ENCODE data around the gene GANC. TPM values are rescaled to one million over a fixed set of nuclear protein-coding genes. Genes with fewer than 3 reads are reported as not detected.
"Not testable (repeated sequence)": the region's sequence is repeated elsewhere in the genome, so short reads cannot be mapped to it uniquely, and the experiment has no call there.

The GANC gene
- polyA plus RNA-seq, 2 of the 4 experiments (the other 2 are of a cell fraction), result 8.0 to 9.4 TPM

GRCh38 chr15:42314818-42315217 lies 41.8 kb downstream of the GANC start:
- ATAC-seq, result no peak
- ChIA-PET CTCF (interaction anchor here (1.4 kb wide), 1 partner anchor 14 kb away, joined by 3 read pairs; no protein-coding TSS in a partner anchor), POLR2A (no interaction called here)
- TF ChIP-seq GATA3 (IDR thresholded peaks at IDR 0.05; ENCODE audit: borderline replicate concordance) (no peak), ZSCAN20 (CRISPR knock-in tag; IDR thresholded peaks at IDR 0.05) (no peak)
- FAIRE-seq, result no peak
- Histone ChIP-seq H3K27ac (no peak overlapping the region), H3K9me3 (no peaks in the 10 kb centered on the region), H3K4me2 (no peak overlapping the region), H3K4me1 (no peaks in the 10 kb centered on the region), H3K4me3 (no peak overlapping the region)
- WGBS (ENCODE audit: missing lambda C conversion rate), result 89% methylated on average over 1 of the region's 1 CpG
- DNase-seq (ENCODE audit: low read depth in 1 of 2, low spot score in 1 of 2), result no peak

- no peak for DNase-seq (ENCODE audit: low read depth in 1 of 2, low spot score in 1 of 2)
- ChIA-PET CTCF (no interaction called here), POLR2A (no interaction called here)
- no peak for FAIRE-seq
- no peak overlapping the region for H3K27ac ChIP-seq
- no peak for ATAC-seq
- 42% methylated on average over 1 of the region's 1 CpG for WGBS (ENCODE audit: missing lambda C conversion rate)
- H3K4me2 ChIP-seq, result no peak overlapping the region
- H3K4me1 ChIP-seq, result no peaks in the 10 kb centered on the region
- no peak for TF ChIP-seq TFCP2L1 (CRISPR knock-in tag; IDR thresholded peaks at IDR 0.05)
- TF ChIP-seq NFE2L2 (conservative IDR thresholded peaks at IDR 0.05; ENCODE audit: low read length), result no peak
- TF ChIP-seq MAX (IDR thresholded peaks at IDR 0.05), result no peak
- TF ChIP-seq ZNF302 (CRISPR knock-in tag; IDR thresholded peaks at IDR 0.05), result no peak
- no peak for TF ChIP-seq POLR2A (IDR thresholded peaks at IDR 0.05; ENCODE audit: low read length)
- no peak for TF ChIP-seq EHMT2 (IDR thresholded peaks at IDR 0.05; ENCODE audit: low read depth)
- H3K4me3 ChIP-seq, result no peak overlapping the region
- H3K9me3 ChIP-seq, result no peaks in the 10 kb centered on the region
These were observed 42.5 kb downstream of the GANC start for GRCh38 chr15:42315521-42315920.

- not testable (repeated sequence) for FAIRE-seq
These were observed 43.3 kb downstream of the GANC start for GRCh38 chr15:42316282-42316805.

GRCh38 chr15:42319206-42319605 lies 46.2 kb downstream of the GANC start:
- no peak for DNase-seq (ENCODE audit: low read depth in 1 of 2, low spot score in 1 of 2)
- 91% methylated on average over 2 of the region's 2 CpGs for WGBS (ENCODE audit: missing lambda C conversion rate)
- Histone ChIP-seq H3K9me3 (no peaks in the 10 kb centered on the region), H3K4me3 (no peak overlapping the region), H3K4me2 (no peak overlapping the region), H3K27ac (no peak overlapping the region), H3K4me1 (no peaks in the 10 kb centered on the region; the same call in 2 of the 3 replicates)
- CTCF ChIA-PET, result no interaction called here
- POLR2A ChIA-PET, result no interaction called here
- ATAC-seq, result no peak
- FAIRE-seq, result no peak
- TF ChIP-seq PHF8 (IDR thresholded peaks at IDR 0.05; ENCODE audit: borderline replicate concordance, low read depth) (no peak), NR3C1 (IDR thresholded peaks at IDR 0.05) (no peak), FOXS1 (CRISPR knock-in tag; IDR thresholded peaks at IDR 0.05) (no peak), NFE2L2 (conservative IDR thresholded peaks at IDR 0.05; ENCODE audit: low read length) (no peak), NPAS2 (CRISPR knock-in tag; IDR thresholded peaks at IDR 0.05; ENCODE audit: borderline replicate concordance) (no peak), FOSL2 (IDR thresholded peaks at IDR 0.05) (no peak), FOSL2 (CRISPR knock-in tag; IDR thresholded peaks at IDR 0.05) (no peak)

More at GRCh38 chr15:42316282-42316805, 43.3 kb downstream of the GANC start:
- POLR2A ChIA-PET; H3K9me3 ChIP-seq; DNase-seq (ENCODE audit: low read depth in 1 of 2, low spot score in 1 of 2); ATAC-seq; H3K27ac ChIP-seq; CTCF ChIA-PET; H3K4me2 ChIP-seq; H3K4me3 ChIP-seq; H3K4me1 ChIP-seq: not testable (repeated sequence)
- WGBS (ENCODE audit: missing lambda C conversion rate), result 63% methylated on average over 11 of the region's 11 CpGs

- CTCF ChIA-PET, result interaction anchor here (0.6 kb wide), 1 partner anchor 238 kb away, joined by 3 read pairs; no protein-coding TSS in a partner anchor
- no peak overlapping the region for H3K4me2 ChIP-seq
These were observed 51.3 kb downstream of the GANC start for GRCh38 chr15:42324308-42324707.

GRCh38 chr15:42329161-42329560 lies 56.2 kb downstream of the GANC start:
- H3K4me2 ChIP-seq, result no peak overlapping the region
- no peaks in the 10 kb centered on the region; the same call in 2 of the 3 replicates for H3K4me1 ChIP-seq
- ChIA-PET CTCF (interaction anchor here (1.3 kb wide), 1 partner anchor 15 kb away, joined by 3 read pairs; no protein-coding TSS in a partner anchor), POLR2A (no interaction called here)
- FAIRE-seq (no peak), ATAC-seq (no peak), DNase-seq (ENCODE audit: low read depth in 1 of 2, low spot score in 1 of 2) (no peak)
- no peak overlapping the region for H3K27ac ChIP-seq
- WGBS (ENCODE audit: missing lambda C conversion rate), result 69% methylated on average over 2 of the region's 2 CpGs
- no peak for TF ChIP-seq KDM5A (IDR thresholded peaks at IDR 0.05)
- no peak for TF ChIP-seq CHD4 (IDR thresholded peaks at IDR 0.05; ENCODE audit: borderline replicate concordance)
- TF ChIP-seq POLR2A (IDR thresholded peaks at IDR 0.05; ENCODE audit: low read length), result no peak
- TF ChIP-seq RAD21 (conservative IDR thresholded peaks at IDR 0.05 in 1 of 2, IDR thresholded peaks at IDR 0.05 in 1 of 2), result no peak
- no peak for TF ChIP-seq RNF2 (IDR thresholded peaks at IDR 0.05; ENCODE audit: borderline replicate concordance, low read depth)
- peaks cover 2% of the 10 kb centered on the region; the same call in 1 of the 3 replicates for H3K9me3 ChIP-seq
- H3K4me3 ChIP-seq, result no peak overlapping the region

More at GRCh38 chr15:42324308-42324707, 51.3 kb downstream of the GANC start:
- no peak overlapping the region for H3K27ac ChIP-seq
- ATAC-seq (no peak), FAIRE-seq (no peak), DNase-seq (ENCODE audit: low read depth in 1 of 2, low spot score in 1 of 2) (no peak)
- H3K4me3 ChIP-seq, result no peak overlapping the region
- H3K9me3 ChIP-seq, result no peaks in the 10 kb centered on the region
- POLR2A ChIA-PET, result no interaction called here
- 50% methylated on average over 4 of the region's 4 CpGs for WGBS (ENCODE audit: missing lambda C conversion rate)
- no peaks in the 10 kb centered on the region; the same call in 2 of the 3 replicates for H3K4me1 ChIP-seq
- TF ChIP-seq NFE2L2 (conservative IDR thresholded peaks at IDR 0.05; ENCODE audit: low read length) (no peak), EHF (CRISPR knock-in tag; IDR thresholded peaks at IDR 0.05) (no peak), MAFK (IDR thresholded peaks at IDR 0.05; ENCODE audit: partially characterized antibody) (no peak)

Data from A549 (cell line).